Measurements from ENCODE around the gene TBCEL.

DNA sequence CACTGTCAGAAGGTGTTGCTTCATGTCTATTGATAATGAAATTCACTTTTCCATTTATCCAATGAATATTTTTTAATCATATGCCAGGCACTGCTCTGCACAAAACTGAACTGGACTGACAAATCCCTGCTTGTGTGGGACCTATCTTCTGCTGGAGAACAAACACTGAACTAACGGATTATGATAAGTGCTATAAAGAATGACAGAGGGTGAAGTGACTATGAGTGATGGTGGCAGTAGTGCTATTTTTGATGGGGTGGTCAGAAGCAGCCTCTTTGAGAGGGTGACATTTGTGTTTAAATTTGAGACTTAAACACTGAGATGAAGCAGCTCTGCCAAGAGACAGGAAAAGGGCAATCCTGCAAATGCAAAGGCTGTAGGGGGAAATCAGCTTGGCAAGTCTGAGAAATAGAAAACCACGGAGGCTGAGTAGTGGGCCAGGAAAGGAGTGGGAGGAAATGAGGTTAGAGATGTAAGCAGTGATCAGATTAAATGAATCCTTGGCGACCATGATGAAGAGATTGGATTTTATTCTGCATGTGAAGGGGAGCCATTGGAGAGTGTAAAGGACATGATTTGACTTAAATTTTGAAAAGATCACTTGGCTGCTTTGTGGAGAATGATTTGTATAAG is 6.0 kb downstream of the TBCEL start:
- TF ChIP-seq, protein P1, sequence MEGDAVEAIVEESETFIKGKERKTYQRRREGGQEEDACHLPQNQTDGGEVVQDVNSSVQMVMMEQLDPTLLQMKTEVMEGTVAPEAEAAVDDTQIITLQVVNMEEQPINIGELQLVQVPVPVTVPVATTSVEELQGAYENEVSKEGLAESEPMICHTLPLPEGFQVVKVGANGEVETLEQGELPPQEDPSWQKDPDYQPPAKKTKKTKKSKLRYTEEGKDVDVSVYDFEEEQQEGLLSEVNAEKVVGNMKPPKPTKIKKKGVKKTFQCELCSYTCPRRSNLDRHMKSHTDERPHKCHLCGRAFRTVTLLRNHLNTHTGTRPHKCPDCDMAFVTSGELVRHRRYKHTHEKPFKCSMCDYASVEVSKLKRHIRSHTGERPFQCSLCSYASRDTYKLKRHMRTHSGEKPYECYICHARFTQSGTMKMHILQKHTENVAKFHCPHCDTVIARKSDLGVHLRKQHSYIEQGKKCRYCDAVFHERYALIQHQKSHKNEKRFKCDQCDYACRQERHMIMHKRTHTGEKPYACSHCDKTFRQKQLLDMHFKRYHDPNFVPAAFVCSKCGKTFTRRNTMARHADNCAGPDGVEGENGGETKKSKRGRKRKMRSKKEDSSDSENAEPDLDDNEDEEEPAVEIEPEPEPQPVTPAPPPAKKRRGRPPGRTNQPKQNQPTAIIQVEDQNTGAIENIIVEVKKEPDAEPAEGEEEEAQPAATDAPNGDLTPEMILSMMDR (IDR thresholded peaks at IDR 0.05): no peak
- TF ChIP-seq POLR2A (IDR thresholded peaks at IDR 0.05): no peak
